NCI-H2227 treated with DMSO at 0.1 percent for 48 hours (cell line): ENCODE results near the gene TANGO2.
"Not testable (repeated sequence)": the region's sequence is repeated elsewhere in the genome, so short reads cannot be mapped to it uniquely, and the experiment has no call there.

Experiments used
- DNase-seq: peaks from one replicate; lab custom pipeline; 2025; lab: John Stamatoyannopoulos, UW

The TANGO2 gene

GRCh38 chr22:20064545-20065262 is 43.8 kb downstream of the TANGO2 start:
- DNase-seq: no peak

GRCh38 chr22:20065896-20066616 is 45.1 kb downstream of the TANGO2 start:
- no peak for DNase-seq

- DNase-seq: no peak
Observed at GRCh38 chr22:20066617-20067383, 45.9 kb downstream of the TANGO2 start.

GRCh38 chr22:20067384-20067682 is 46.4 kb downstream of the TANGO2 start:
- not testable (repeated sequence) for DNase-seq

- no peak for DNase-seq
Observed at GRCh38 chr22:20068640-20069039, 47.7 kb downstream of the TANGO2 start.

- no peak for DNase-seq
Observed at GRCh38 chr22:20069331-20070042, 48.6 kb downstream of the TANGO2 start.

- no peak for DNase-seq
Observed at GRCh38 chr22:20071524-20071972, 50.6 kb downstream of the TANGO2 start.

GRCh38 chr22:20076627-20077172 is 55.8 kb downstream of the TANGO2 start:
- DNase-seq: no peak

- peak; percentile 95 for DNase-seq
Observed at GRCh38 chr22:20079745-20080444, 59.0 kb downstream of the TANGO2 start, which contains the start of gene DGCR8. Gene DGCR8, plus strand, starts transcription at chr22:20080241. Its CDS starts 5,723 bp downstream, at chr22:20085964.

GRCh38 chr22:20080445-20080775 is 59.5 kb downstream of the TANGO2 start:
- no peak for DNase-seq

GRCh38 chr22:20080776-20081654 is 60.1 kb downstream of the TANGO2 start:
- DNase-seq: peak; percentile 14

GRCh38 chr22:20083157-20083890 is 62.4 kb downstream of the TANGO2 start:
- no peak for DNase-seq

GRCh38 chr22:20083891-20084546 is 63.1 kb downstream of the TANGO2 start:
- no peak for DNase-seq

- DNase-seq: no peak
Observed at GRCh38 chr22:20084547-20085413, 63.9 kb downstream of the TANGO2 start.

GRCh38 chr22:20085651-20086050 is 64.7 kb downstream of the TANGO2 start:
- no peak for DNase-seq

- no peak for DNase-seq
Observed at GRCh38 chr22:20086101-20086599, 65.2 kb downstream of the TANGO2 start.

- no peak for DNase-seq
Observed at GRCh38 chr22:20086763-20087162, 65.9 kb downstream of the TANGO2 start.
